ENCODE measurements around the gene DNAJB6.
"Not testable (repeated sequence)": the region's sequence is repeated elsewhere in the genome, so short reads cannot be mapped to it uniquely, and the experiment has no call there.

Gene DNAJB6

GRCh38 chr7:157329447-157329846, 7.4 kb upstream of the DNAJB6 start:
- DNase-seq, result no peak

- DNase-seq, result not testable (repeated sequence)
Measured at GRCh38 chr7:157330567-157330966, 6.2 kb upstream of the DNAJB6 start.

- DNase-seq, result not testable (repeated sequence)
Measured at GRCh38 chr7:157331049-157331448, 5.8 kb upstream of the DNAJB6 start.

DNA sequence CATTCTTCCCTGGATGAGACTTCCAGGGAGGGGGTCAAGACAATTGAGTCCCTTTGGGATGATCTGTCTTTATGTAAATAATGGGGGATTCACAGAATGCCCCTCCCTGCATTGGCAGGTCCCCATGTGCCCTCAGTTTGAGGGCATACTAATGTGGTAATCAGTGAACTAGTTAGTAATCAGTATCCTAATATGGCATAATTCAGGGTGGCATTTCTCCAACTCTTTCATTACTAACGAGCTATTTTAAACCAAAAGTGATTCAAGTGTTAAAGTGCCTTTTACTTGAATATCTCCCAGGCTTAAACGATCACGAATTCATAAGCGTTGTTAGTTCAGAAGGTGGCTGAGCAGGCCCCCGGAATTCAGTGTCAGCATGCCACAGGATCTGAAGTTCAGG, 1.6 kb upstream of the DNAJB6 start:
- no peak for DNase-seq

GRCh38 chr7:157335991-157336382, 817 bp upstream of the DNAJB6 start:
- no peak for DNase-seq

- peak; percentile 35 to 76 (median 56) for DNase-seq
Measured at GRCh38 chr7:157337316-157338149, 729 bp downstream of the DNAJB6 start.

DNA sequence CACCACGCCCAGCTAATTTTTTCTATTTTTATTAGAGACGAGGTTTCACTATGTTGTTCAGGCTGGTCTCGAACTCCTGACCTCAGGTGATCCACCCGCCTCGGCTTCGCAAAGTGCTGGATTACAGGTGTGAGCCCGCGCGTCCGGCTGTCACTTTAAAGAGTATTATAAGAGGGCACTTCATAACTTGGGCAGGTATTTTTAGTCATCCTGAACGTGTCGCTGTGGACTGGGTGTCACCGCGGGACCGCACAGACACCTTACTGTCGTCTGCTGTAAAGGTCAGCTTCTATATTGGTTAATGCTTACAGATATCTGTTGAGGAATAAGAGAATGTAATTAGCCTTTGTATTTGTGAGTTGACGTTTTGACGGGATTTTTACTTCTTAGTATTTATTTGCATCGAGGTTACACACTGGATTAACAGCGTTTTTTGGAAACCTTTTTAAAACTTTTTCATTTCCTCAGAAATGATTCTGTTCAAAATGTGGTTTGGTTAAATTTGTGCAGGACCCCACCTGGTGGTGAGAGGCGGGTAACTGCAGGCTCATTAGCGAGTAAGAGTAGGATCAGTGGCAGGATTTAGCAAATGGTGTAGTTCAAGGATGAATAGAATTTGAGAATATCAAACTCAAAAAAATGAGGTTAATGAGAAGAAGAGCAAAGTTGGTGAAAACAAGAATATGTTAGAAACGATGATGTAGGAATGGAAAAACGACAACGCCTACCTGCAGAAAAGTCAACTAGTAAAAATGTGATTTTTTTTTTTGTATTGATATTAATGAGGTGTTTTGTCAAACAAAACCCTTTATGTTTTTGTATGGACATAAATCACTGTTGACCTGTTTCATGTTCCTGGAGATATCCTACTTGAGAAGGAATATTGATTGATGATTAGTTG, 3.2 kb downstream of the DNAJB6 start:
- peak; percentile 36 to 73 (median 48) for DNase-seq

GRCh38 chr7:157347217-157347904, 10.6 kb downstream of the DNAJB6 start:
- no peak for DNase-seq

DNA sequence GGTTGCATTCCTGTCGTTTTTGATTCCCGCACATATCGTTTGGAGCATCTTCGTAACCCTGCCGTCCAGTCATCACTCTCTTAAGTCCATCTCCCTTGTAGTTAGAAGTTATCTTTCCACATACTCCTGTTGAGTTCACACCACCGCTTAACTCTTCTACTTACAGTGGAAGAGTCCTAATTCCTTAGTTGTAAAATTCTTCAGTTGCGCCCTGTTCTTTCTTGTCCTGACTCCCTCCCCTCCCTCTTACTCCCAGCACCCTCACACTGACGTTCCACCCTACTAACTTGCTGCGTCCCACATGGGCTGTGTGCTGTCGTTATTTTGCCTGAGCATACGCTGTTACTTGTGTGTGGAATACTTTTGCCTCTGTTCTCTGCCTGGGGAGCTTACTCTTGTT, 11.7 kb downstream of the DNAJB6 start:
- no peak for DNase-seq

- no peak for DNase-seq
Measured at GRCh38 chr7:157352516-157352915, 15.7 kb downstream of the DNAJB6 start.

GRCh38 chr7:157355784-157356511, 19.1 kb downstream of the DNAJB6 start:
- DNase-seq, result no peak

- DNase-seq, result no peak
Measured at GRCh38 chr7:157357129-157358040, 20.6 kb downstream of the DNAJB6 start.

- no peak for DNase-seq
Measured at GRCh38 chr7:157358041-157358752, 21.4 kb downstream of the DNAJB6 start.

DNA sequence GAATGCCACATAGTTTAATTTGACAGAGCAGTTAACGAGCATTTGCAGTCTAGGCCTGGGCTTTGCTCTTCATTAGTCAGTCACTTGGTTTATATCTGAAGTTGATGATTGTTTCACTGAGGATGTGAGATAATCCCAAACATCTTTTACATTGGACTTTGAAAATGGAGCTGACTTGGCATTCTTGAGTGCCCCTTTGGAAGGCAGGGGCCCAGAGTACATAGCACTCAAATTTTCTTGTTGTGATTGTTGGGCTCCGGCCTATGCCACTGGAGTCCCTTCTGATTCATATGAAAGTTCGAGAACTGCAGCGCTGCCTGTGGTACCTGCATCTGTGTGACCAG, 21.9 kb downstream of the DNAJB6 start:
- no peak for DNase-seq

- no peak for DNase-seq
Measured at GRCh38 chr7:157359581-157359980, 22.8 kb downstream of the DNAJB6 start.

- DNase-seq, result no peak
Measured at GRCh38 chr7:157360483-157361025, 23.8 kb downstream of the DNAJB6 start.

DNA sequence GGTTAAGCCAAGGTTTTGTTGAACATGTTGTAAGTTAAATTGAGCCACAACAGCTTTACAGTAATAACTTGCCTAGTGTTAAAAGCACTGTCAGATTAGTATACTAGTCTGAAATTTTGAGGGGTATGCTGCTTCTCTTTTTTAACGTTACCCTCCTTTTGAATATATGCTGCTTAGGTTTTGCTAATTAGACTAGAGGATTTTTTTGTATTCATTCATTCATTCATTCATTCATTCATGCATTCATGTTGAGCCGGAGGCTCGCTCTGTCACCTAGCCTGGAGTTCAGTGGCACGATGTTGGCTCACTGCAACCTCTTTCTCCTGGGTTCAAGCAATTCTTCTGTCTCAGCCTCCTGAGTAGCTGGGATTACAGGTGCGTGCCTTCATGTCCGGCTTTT, 24.7 kb downstream of the DNAJB6 start:
- no peak for DNase-seq

DNA sequence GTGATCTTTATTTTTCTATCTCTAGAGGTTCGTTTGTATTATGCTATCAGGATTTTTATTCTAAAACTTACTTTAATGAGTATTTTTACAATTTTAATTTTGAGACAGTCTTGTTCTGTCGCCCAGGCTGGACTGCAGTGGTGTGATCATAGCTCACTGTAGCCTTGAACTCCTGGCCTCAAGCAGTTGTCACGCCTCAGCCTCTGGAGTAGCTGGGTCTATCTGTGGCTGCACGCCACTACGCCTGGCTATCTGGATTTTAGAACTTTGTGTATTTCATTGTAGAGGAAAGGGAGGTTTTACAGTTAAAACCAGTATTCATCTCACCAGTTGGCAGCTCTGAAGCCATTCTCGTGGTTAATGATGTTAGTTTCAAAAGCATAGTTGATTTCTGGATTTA, 25.9 kb downstream of the DNAJB6 start:
- no peak for DNase-seq

- no peak for DNase-seq
Measured at GRCh38 chr7:157366722-157367121, 29.9 kb downstream of the DNAJB6 start.

DNA sequence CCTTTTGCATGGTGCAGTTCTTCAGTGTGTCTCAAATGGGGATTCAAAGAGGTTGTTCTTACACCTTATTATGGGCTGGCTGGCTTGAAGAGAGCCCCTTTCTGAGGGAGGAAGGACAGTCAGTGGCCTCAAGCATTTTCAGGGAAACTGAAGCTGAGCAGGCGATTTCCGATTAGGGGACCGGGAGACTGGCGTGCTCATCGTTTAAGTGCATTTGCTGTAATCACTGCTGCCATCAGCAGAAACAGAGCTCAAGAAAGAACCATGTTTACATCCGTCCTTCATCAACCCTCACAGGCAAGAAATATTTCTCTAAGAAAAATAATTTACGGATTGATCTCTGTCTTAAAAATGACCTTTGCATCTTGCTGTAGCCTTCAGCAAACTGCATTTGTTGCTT, 32.2 kb downstream of the DNAJB6 start:
- DNase-seq, result no peak

GRCh38 chr7:157370742-157371141, 33.9 kb downstream of the DNAJB6 start:
- no peak for DNase-seq

Data from stimulated activated naive CD4-positive, alpha-beta T cell (primary cell).